Activated naive CD4-positive, alpha-beta T cell treated with Interleukin-2 at 50 U/mL for 16 hours (primary cell): ENCODE data around the gene CHST8.
"Not testable (repeated sequence)": the region's sequence is repeated elsewhere in the genome, so short reads cannot be mapped to it uniquely, and the experiment has no call there.

Experiments used
- DNase-seq: peaks from one replicate; pipeline ENCODE4 v3.0.0-alpha.2; 2020

Gene CHST8

GRCh38 chr19:33647146-33647545 lies 25.4 kb downstream of the CHST8 start:
- no peak for DNase-seq

GRCh38 chr19:33649627-33650305 lies 28.0 kb downstream of the CHST8 start:
- no peak for DNase-seq

GRCh38 chr19:33653684-33654083 lies 31.9 kb downstream of the CHST8 start:
- no peak for DNase-seq

- DNase-seq, result no peak
Observed at GRCh38 chr19:33654840-33655508, 33.2 kb downstream of the CHST8 start.

- no peak for DNase-seq
Observed at GRCh38 chr19:33659835-33660234, 38.1 kb downstream of the CHST8 start.

- DNase-seq, result no peak
Observed at GRCh38 chr19:33660410-33661124, 38.8 kb downstream of the CHST8 start.

- no peak for DNase-seq
Observed at GRCh38 chr19:33661336-33661735, 39.6 kb downstream of the CHST8 start.

GRCh38 chr19:33662391-33663092 lies 40.8 kb downstream of the CHST8 start:
- DNase-seq, result no peak

GRCh38 chr19:33663316-33663715 lies 41.6 kb downstream of the CHST8 start:
- not testable (repeated sequence) for DNase-seq

- DNase-seq, result no peak
Observed at GRCh38 chr19:33664744-33665143, 43.0 kb downstream of the CHST8 start.

- no peak for DNase-seq
Observed at GRCh38 chr19:33665776-33666595, 44.2 kb downstream of the CHST8 start.

GRCh38 chr19:33667141-33667650 lies 45.4 kb downstream of the CHST8 start:
- DNase-seq, result no peak

GRCh38 chr19:33667881-33668280 lies 46.1 kb downstream of the CHST8 start:
- DNase-seq, result no peak

GRCh38 chr19:33668968-33669367 lies 47.2 kb downstream of the CHST8 start:
- DNase-seq, result no peak

GRCh38 chr19:33669376-33669775 lies 47.6 kb downstream of the CHST8 start:
- DNase-seq, result no peak

GRCh38 chr19:33670398-33670797 lies 48.6 kb downstream of the CHST8 start:
- no peak for DNase-seq

- DNase-seq, result no peak
Observed at GRCh38 chr19:33671211-33671610, 49.5 kb downstream of the CHST8 start.

- DNase-seq, result no peak
Observed at GRCh38 chr19:33673258-33673875, 51.6 kb downstream of the CHST8 start.

- no peak for DNase-seq
Observed at GRCh38 chr19:33673996-33674625, 52.4 kb downstream of the CHST8 start.

GRCh38 chr19:33674626-33675367 lies 53.0 kb downstream of the CHST8 start:
- DNase-seq, result no peak
